ENCODE results near the gene PRM2.

DNA sequence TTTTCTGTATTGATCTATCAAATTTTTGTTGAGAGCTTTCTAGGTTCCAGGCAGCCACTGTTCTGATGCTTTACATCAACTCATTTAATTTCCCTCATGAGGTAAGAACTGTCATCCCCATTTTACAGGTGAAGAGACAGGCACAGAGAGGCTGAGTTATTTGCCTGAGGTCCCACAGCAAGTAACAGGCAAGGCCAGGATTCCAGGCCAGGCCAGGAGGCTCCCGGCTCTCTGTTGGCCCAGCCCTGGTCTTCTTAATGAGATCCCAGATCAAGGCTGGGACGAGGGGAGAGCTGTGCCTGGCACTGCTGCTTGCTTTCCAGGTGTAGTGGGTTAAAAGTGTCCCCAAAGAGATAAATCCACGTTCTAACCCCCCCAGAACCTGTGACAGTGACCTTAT is 46.5 kb upstream of the PRM2 start:
- TF ChIP-seq, protein P1, sequence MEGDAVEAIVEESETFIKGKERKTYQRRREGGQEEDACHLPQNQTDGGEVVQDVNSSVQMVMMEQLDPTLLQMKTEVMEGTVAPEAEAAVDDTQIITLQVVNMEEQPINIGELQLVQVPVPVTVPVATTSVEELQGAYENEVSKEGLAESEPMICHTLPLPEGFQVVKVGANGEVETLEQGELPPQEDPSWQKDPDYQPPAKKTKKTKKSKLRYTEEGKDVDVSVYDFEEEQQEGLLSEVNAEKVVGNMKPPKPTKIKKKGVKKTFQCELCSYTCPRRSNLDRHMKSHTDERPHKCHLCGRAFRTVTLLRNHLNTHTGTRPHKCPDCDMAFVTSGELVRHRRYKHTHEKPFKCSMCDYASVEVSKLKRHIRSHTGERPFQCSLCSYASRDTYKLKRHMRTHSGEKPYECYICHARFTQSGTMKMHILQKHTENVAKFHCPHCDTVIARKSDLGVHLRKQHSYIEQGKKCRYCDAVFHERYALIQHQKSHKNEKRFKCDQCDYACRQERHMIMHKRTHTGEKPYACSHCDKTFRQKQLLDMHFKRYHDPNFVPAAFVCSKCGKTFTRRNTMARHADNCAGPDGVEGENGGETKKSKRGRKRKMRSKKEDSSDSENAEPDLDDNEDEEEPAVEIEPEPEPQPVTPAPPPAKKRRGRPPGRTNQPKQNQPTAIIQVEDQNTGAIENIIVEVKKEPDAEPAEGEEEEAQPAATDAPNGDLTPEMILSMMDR (IDR thresholded peaks at IDR 0.05; ENCODE audit: control extremely low read depth in 1 of 3, insufficient read depth in 1 of 3, low read depth in 1 of 3, low read length in 3 of 3) = no peak
- no peak for TF ChIP-seq JUND (IDR thresholded peaks at IDR 0.05; ENCODE audit: low read length)
- TF ChIP-seq, protein P2, sequence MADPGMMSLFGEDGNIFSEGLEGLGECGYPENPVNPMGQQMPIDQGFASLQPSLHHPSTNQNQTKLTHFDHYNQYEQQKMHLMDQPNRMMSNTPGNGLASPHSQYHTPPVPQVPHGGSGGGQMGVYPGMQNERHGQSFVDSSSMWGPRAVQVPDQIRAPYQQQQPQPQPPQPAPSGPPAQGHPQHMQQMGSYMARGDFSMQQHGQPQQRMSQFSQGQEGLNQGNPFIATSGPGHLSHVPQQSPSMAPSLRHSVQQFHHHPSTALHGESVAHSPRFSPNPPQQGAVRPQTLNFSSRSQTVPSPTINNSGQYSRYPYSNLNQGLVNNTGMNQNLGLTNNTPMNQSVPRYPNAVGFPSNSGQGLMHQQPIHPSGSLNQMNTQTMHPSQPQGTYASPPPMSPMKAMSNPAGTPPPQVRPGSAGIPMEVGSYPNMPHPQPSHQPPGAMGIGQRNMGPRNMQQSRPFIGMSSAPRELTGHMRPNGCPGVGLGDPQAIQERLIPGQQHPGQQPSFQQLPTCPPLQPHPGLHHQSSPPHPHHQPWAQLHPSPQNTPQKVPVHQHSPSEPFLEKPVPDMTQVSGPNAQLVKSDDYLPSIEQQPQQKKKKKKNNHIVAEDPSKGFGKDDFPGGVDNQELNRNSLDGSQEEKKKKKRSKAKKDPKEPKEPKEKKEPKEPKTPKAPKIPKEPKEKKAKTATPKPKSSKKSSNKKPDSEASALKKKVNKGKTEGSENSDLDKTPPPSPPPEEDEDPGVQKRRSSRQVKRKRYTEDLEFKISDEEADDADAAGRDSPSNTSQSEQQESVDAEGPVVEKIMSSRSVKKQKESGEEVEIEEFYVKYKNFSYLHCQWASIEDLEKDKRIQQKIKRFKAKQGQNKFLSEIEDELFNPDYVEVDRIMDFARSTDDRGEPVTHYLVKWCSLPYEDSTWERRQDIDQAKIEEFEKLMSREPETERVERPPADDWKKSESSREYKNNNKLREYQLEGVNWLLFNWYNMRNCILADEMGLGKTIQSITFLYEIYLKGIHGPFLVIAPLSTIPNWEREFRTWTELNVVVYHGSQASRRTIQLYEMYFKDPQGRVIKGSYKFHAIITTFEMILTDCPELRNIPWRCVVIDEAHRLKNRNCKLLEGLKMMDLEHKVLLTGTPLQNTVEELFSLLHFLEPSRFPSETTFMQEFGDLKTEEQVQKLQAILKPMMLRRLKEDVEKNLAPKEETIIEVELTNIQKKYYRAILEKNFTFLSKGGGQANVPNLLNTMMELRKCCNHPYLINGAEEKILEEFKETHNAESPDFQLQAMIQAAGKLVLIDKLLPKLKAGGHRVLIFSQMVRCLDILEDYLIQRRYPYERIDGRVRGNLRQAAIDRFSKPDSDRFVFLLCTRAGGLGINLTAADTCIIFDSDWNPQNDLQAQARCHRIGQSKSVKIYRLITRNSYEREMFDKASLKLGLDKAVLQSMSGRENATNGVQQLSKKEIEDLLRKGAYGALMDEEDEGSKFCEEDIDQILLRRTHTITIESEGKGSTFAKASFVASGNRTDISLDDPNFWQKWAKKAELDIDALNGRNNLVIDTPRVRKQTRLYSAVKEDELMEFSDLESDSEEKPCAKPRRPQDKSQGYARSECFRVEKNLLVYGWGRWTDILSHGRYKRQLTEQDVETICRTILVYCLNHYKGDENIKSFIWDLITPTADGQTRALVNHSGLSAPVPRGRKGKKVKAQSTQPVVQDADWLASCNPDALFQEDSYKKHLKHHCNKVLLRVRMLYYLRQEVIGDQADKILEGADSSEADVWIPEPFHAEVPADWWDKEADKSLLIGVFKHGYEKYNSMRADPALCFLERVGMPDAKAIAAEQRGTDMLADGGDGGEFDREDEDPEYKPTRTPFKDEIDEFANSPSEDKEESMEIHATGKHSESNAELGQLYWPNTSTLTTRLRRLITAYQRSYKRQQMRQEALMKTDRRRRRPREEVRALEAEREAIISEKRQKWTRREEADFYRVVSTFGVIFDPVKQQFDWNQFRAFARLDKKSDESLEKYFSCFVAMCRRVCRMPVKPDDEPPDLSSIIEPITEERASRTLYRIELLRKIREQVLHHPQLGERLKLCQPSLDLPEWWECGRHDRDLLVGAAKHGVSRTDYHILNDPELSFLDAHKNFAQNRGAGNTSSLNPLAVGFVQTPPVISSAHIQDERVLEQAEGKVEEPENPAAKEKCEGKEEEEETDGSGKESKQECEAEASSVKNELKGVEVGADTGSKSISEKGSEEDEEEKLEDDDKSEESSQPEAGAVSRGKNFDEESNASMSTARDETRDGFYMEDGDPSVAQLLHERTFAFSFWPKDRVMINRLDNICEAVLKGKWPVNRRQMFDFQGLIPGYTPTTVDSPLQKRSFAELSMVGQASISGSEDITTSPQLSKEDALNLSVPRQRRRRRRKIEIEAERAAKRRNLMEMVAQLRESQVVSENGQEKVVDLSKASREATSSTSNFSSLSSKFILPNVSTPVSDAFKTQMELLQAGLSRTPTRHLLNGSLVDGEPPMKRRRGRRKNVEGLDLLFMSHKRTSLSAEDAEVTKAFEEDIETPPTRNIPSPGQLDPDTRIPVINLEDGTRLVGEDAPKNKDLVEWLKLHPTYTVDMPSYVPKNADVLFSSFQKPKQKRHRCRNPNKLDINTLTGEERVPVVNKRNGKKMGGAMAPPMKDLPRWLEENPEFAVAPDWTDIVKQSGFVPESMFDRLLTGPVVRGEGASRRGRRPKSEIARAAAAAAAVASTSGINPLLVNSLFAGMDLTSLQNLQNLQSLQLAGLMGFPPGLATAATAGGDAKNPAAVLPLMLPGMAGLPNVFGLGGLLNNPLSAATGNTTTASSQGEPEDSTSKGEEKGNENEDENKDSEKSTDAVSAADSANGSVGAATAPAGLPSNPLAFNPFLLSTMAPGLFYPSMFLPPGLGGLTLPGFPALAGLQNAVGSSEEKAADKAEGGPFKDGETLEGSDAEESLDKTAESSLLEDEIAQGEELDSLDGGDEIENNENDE (IDR thresholded peaks at IDR 0.05; ENCODE audit: insufficient replicate concordance, low read length) = no peak
- TF ChIP-seq, protein P3, sequence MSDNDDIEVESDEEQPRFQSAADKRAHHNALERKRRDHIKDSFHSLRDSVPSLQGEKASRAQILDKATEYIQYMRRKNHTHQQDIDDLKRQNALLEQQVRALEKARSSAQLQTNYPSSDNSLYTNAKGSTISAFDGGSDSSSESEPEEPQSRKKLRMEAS (IDR thresholded peaks at IDR 0.05) = no peak
- TF ChIP-seq GTF2F1 (IDR thresholded peaks at IDR 0.05; ENCODE audit: borderline replicate concordance, low read depth, low read length) = no peak
- no peak for TF ChIP-seq SP1 (IDR thresholded peaks at IDR 0.05; ENCODE audit: low read depth, low read length)
- TF ChIP-seq, protein P4, sequence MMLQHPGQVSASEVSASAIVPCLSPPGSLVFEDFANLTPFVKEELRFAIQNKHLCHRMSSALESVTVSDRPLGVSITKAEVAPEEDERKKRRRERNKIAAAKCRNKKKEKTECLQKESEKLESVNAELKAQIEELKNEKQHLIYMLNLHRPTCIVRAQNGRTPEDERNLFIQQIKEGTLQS (IDR thresholded peaks at IDR 0.05; ENCODE audit: insufficient read depth, low read depth, low read length) = no peak

Data from H1 (cell line).